Large intestine (tissue), 3 donors: Measurements from ENCODE around the gene C7orf25. TPM values are rescaled to one million over a fixed set of nuclear protein-coding genes. Genes with fewer than 3 reads are reported as not detected.
A peak's percentile ranks its signal among the peaks of the same experiment; 100 is the strongest.

Source experiments
- DNase-seq, 2 donors: peaks; one replicate each; pipeline versions ENCODE4 v3.0.0 to v3.0.0-alpha.2; 2013
- H3K27ac ChIP-seq: one replicate; pipeline ENCODE4 v1.5.1; 2013; ENCODE audit warnings: low read length
- H3K27me3 ChIP-seq: 2 replicates; pipeline ENCODE4 v1.6.1; 2013; ENCODE audit warnings: low read length; ENCODE audit not compliant: control insufficient read depth, insufficient read depth
- H3K36me3 ChIP-seq: 2 replicates; pipeline ENCODE4 v1.6.1; 2013; ENCODE audit warnings: low read length; ENCODE audit not compliant: control insufficient read depth, insufficient read depth
- H3K4me1 ChIP-seq: one replicate; pipeline ENCODE4 v1.6.1; 2013; ENCODE audit warnings: low read length; ENCODE audit not compliant: control insufficient read depth, insufficient read depth
- H3K4me3 ChIP-seq: one replicate; pipeline ENCODE4 v1.5.1; 2013; ENCODE audit warnings: low read length
- H3K9me3 ChIP-seq: one replicate; pipeline ENCODE4 v1.6.1; 2013; ENCODE audit warnings: mild to moderate bottlenecking, low read depth, low read length, moderate library complexity; ENCODE audit not compliant: control insufficient read depth
- WGBS: methylation state at CpG from one replicate; pipeline ENCODE4 v1.1.5; 2013; ENCODE audit warnings: low lambda C conversion rate; ENCODE audit not compliant: insufficient coverage; 5-methylcytosine and 5-hydroxymethylcytosine counted together
- polyA plus RNA-seq: library from polyadenylated mRNA; unstranded; fragments of 120-200 nt; gene quantifications from one replicate; pipeline ENCODE4 v1.2.1, GENCODE V29; 2013

The C7orf25 gene
- polyA plus RNA-seq, 1 donor = 3.2 TPM

- H3K36me3 ChIP-seq = no peaks in the 10 kb centered on the region
- no CpG with 5 or more reads among the region's 3 CpGs for WGBS
These were observed 33.6 kb downstream of the C7orf25 start for GRCh38 chr7:42878303-42878702.

GRCh38 chr7:42877862-42878261, 34.0 kb downstream of the C7orf25 start:
- Histone ChIP-seq H3K27ac (no peak overlapping the region), H3K4me3 (no peak overlapping the region), H3K4me1 (no peaks in the 10 kb centered on the region), H3K9me3 (no peaks in the 10 kb centered on the region), H3K36me3 (no peaks in the 10 kb centered on the region), H3K27me3 (no peaks in the 10 kb centered on the region)
- DNase-seq = no peak
- WGBS = no CpG with 5 or more reads among the region's 2 CpGs

More at GRCh38 chr7:42878303-42878702, 33.6 kb downstream of the C7orf25 start:
- no peak overlapping the region for H3K27ac ChIP-seq
- no peak overlapping the region for H3K4me3 ChIP-seq
- no peaks in the 10 kb centered on the region for H3K4me1 ChIP-seq
- DNase-seq = no peak
- H3K9me3 ChIP-seq = no peaks in the 10 kb centered on the region
- no peaks in the 10 kb centered on the region for H3K27me3 ChIP-seq

GRCh38 chr7:42876182-42877068, 35.4 kb downstream of the C7orf25 start:
- no peaks in the 10 kb centered on the region for H3K4me1 ChIP-seq
- H3K9me3 ChIP-seq = no peaks in the 10 kb centered on the region
- H3K27ac ChIP-seq = no peak overlapping the region
- no CpG with 5 or more reads among the region's 5 CpGs for WGBS
- peak; percentile 26 to 37 for DNase-seq
- no peak overlapping the region for H3K4me3 ChIP-seq
- no peaks in the 10 kb centered on the region for H3K27me3 ChIP-seq
- no peaks in the 10 kb centered on the region for H3K36me3 ChIP-seq

- no peak overlapping the region for H3K27ac ChIP-seq
- H3K36me3 ChIP-seq = no peaks in the 10 kb centered on the region
- H3K4me1 ChIP-seq = no peaks in the 10 kb centered on the region
- H3K9me3 ChIP-seq = peaks cover 3% of the 10 kb centered on the region
- H3K27me3 ChIP-seq = no peaks in the 10 kb centered on the region
- DNase-seq = no peak
- no CpG with 5 or more reads among the region's 7 CpGs for WGBS
- no peak overlapping the region for H3K4me3 ChIP-seq
These were observed 42.5 kb downstream of the C7orf25 start for GRCh38 chr7:42869131-42870020.

- no peaks in the 10 kb centered on the region for H3K36me3 ChIP-seq
These were observed 43.4 kb downstream of the C7orf25 start for GRCh38 chr7:42868480-42868879.

More at GRCh38 chr7:42868480-42868879, 43.4 kb downstream of the C7orf25 start:
- no peak overlapping the region for H3K4me3 ChIP-seq
- WGBS = no CpG with 5 or more reads among the region's 1 CpG
- no peaks in the 10 kb centered on the region for H3K27me3 ChIP-seq
- no peak overlapping the region for H3K27ac ChIP-seq
- H3K9me3 ChIP-seq = peaks cover 3% of the 10 kb centered on the region
- no peak for DNase-seq
- no peaks in the 10 kb centered on the region for H3K4me1 ChIP-seq

Other genes with a start within 250 kb of the C7orf25 start
- gene PSMA2, start 20.1 kb upstream of the C7orf25 start, polyA plus RNA-seq = 136 TPM
- gene MRPL32, start 20.3 kb upstream of the C7orf25 start, polyA plus RNA-seq = 52.2 TPM
- gene HECW1, start 200.6 kb upstream of the C7orf25 start, polyA plus RNA-seq = 0.36 TPM